C4-2B (cell line): ENCODE measurements around the gene PRKCQ.

Experiments
- CTCF ChIP-seq: fragments of 450-650 bp; conservative IDR thresholded peaks from 2 replicates; pipeline ENCODE4 v1.5.1; 2017; ENCODE audit warnings: mild to moderate bottlenecking
- ZFX ChIP-seq: fragments of 450-650 bp; IDR thresholded peaks from 2 replicates; pipeline ENCODE4 v1.6.1; 2017

- TF ChIP-seq CTCF (no peak), ZFX (no peak)
Observed at GRCh38 chr10:6473430-6473829, 106.6 kb downstream of the PRKCQ start.
